ENCODE results near the gene COG7.

DNA sequence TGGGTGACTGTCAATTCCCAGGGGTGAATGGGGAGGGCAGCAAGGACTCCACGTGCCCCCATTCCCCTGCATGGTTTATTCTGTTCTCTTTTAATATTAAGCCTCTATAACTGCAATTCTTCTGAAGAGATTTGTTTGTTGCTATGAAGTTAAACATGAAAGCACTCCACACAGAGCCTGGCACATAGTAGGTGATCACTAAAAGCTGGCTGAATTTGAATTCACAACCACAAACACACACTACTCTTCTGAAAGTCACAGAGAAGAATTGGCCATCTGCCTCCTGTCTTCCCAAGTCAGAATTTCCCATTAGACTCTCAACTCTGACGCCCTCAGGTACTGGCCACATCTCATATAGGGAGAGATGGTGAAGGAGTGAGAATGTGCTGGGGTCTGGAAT is 55.5 kb downstream of the COG7 start:
- TF ChIP-seq, protein P1, sequence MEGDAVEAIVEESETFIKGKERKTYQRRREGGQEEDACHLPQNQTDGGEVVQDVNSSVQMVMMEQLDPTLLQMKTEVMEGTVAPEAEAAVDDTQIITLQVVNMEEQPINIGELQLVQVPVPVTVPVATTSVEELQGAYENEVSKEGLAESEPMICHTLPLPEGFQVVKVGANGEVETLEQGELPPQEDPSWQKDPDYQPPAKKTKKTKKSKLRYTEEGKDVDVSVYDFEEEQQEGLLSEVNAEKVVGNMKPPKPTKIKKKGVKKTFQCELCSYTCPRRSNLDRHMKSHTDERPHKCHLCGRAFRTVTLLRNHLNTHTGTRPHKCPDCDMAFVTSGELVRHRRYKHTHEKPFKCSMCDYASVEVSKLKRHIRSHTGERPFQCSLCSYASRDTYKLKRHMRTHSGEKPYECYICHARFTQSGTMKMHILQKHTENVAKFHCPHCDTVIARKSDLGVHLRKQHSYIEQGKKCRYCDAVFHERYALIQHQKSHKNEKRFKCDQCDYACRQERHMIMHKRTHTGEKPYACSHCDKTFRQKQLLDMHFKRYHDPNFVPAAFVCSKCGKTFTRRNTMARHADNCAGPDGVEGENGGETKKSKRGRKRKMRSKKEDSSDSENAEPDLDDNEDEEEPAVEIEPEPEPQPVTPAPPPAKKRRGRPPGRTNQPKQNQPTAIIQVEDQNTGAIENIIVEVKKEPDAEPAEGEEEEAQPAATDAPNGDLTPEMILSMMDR (IDR thresholded peaks at IDR 0.05; ENCODE audit: low read depth, low read length, poor library complexity, severe bottlenecking): no peak
- no peak for TF ChIP-seq EZH2phosphoT487 (IDR thresholded peaks at IDR 0.05; ENCODE audit: borderline replicate concordance, low read length)

All from DOHH2 (cell line).